OCI-LY3 (cell line): ENCODE data around the gene FMNL2.

Experiments used
- H2AFZ ChIP-seq: fragments of 200-600, 300-600 bp; shearing (Covaris generic); 2 replicates; pipeline ENCODE4 v1.6.0; 2014; ENCODE audit warnings: antibody characterized with exemption, low read depth, low read length
- H3K27ac ChIP-seq: fragments of 200-600, 300-600 bp; sonication (generic); 2 replicates; pipeline ENCODE4 v1.5.1; 2014; ENCODE audit warnings: mild to moderate bottlenecking, low read length, moderate library complexity, mixed read lengths
- H3K27me3 ChIP-seq: fragments of 200-600, 300-600 bp; sonication (generic); 2 replicates; pipeline ENCODE4 v1.6.1; 2014; ENCODE audit warnings: low read depth, low read length, mixed read lengths
- H3K36me3 ChIP-seq: fragments of 200-600, 300-600 bp; sonication (generic); replicated peaks from 2 replicates; pipeline ENCODE3; 2014; ENCODE audit warnings: low read depth, low read length, mixed read lengths
- H3K4me1 ChIP-seq: fragments of 300-600, 200-600 bp; sonication (generic); 2 replicates; pipeline ENCODE4 v1.6.1; 2014; ENCODE audit warnings: low read length, mixed read lengths
- H3K4me2 ChIP-seq: fragments of 200-600, 300-600 bp; sonication (generic); 2 replicates; pipeline ENCODE4 v1.6.1; 2014; ENCODE audit warnings: low read length, mixed read lengths
- H3K4me3 ChIP-seq: fragments of 300-600, 200-600 bp; sonication (generic); 2 replicates; pipeline ENCODE4 v1.5.1; 2014; ENCODE audit warnings: antibody characterized with exemption, mild to moderate bottlenecking, low read length, moderate library complexity
- H3K79me2 ChIP-seq: fragments of 300-600, 200-600 bp; shearing (Covaris generic); 2 replicates; pipeline ENCODE4 v1.6.1; 2014; ENCODE audit warnings: mild to moderate bottlenecking, low read length, mixed read lengths
- H3K9ac ChIP-seq: fragments of 300-600, 200-600 bp; shearing (Covaris generic); 2 replicates; pipeline ENCODE4 v1.6.0; 2014; ENCODE audit warnings: mild to moderate bottlenecking, low read length, moderate library complexity
- H3K9me3 ChIP-seq: fragments of 200-600, 300-600 bp; shearing (Covaris generic); 2 replicates; pipeline ENCODE4 v1.6.1; 2014; ENCODE audit warnings: low read length, mixed read lengths; ENCODE audit not compliant: insufficient read depth
- H4K20me1 ChIP-seq: fragments of 200-600, 300-600 bp; sonication (generic); 2 replicates; pipeline ENCODE4 v1.6.1; 2016; ENCODE audit warnings: low read length, mixed read lengths; ENCODE audit not compliant: insufficient read depth
- EZH2phosphoT487 ChIP-seq: fragments of 200-600 bp; shearing (Covaris generic); IDR thresholded peaks from 2 replicates; pipeline ENCODE4 v1.6.1; 2018; ENCODE audit warnings: antibody characterized with exemption, mixed run types, low read depth
- TF ChIP-seq, protein P1 (sequence below): fragments of 200-600, 300-600 bp; sonication (generic); IDR thresholded peaks from 2 replicates; pipeline ENCODE4 v1.5.1; 2014; ENCODE audit warnings: antibody characterized with exemption, low read length, low read depth

Gene FMNL2

DNA sequence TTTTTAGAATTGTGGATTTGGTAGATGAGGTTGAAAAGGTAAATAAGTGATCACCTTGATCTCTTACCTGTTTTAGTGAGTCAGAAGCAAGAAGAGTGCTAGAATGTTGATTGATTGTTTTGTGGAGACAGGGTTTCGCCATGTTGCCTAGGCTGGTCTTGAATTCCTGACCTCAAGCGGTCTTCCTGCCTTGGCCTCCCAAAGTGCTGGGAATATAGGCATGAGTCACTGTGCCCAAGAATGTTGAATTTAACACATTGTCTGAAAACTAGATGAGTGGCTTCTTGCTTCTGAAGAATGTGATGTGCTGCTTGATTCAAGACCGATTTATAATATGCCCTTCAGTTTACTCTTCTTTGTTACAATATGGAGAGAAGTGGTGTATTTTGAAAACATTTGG, 121.3 kb downstream of the FMNL2 start:
- H3K9ac ChIP-seq, result no peak overlapping the region
- H3K27ac ChIP-seq, result no peak overlapping the region
- no peaks in the 10 kb centered on the region for H3K4me1 ChIP-seq
- no peaks in the 10 kb centered on the region for H3K9me3 ChIP-seq
- TF ChIP-seq, protein P1, sequence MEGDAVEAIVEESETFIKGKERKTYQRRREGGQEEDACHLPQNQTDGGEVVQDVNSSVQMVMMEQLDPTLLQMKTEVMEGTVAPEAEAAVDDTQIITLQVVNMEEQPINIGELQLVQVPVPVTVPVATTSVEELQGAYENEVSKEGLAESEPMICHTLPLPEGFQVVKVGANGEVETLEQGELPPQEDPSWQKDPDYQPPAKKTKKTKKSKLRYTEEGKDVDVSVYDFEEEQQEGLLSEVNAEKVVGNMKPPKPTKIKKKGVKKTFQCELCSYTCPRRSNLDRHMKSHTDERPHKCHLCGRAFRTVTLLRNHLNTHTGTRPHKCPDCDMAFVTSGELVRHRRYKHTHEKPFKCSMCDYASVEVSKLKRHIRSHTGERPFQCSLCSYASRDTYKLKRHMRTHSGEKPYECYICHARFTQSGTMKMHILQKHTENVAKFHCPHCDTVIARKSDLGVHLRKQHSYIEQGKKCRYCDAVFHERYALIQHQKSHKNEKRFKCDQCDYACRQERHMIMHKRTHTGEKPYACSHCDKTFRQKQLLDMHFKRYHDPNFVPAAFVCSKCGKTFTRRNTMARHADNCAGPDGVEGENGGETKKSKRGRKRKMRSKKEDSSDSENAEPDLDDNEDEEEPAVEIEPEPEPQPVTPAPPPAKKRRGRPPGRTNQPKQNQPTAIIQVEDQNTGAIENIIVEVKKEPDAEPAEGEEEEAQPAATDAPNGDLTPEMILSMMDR, result no peak
- no peak for TF ChIP-seq EZH2phosphoT487
- H2AFZ ChIP-seq, result no peak overlapping the region
- H4K20me1 ChIP-seq, result no peaks in the 10 kb centered on the region
- H3K27me3 ChIP-seq, result no peaks in the 10 kb centered on the region
- no peaks in the 10 kb centered on the region for H3K36me3 ChIP-seq
- no peak overlapping the region for H3K4me2 ChIP-seq
- H3K79me2 ChIP-seq, result no peaks in the 10 kb centered on the region
- H3K4me3 ChIP-seq, result no peak overlapping the region

DNA sequence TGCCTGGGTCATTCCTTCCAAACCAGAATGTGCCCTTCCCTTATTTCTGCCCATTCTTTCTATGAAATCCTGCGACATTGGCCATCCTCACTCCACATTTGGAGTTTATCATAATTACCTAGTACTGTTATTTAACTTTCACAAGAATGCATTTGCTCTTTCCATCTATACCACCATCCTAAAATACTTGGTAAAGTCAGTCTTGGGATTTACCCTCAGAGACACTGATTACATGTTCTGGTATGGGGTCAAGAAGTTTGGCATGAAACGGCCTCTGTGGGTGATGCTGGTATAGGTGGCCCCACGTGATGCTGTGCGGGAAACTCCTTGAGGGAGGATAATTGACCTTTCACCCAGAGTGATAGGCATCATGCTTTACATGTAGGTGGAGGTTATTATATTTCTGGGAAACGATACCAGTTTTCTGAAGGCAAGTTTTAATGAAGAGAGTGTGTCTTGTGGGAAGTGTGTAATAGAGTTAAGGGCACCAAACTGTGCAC, 123.5 kb downstream of the FMNL2 start:
- Histone ChIP-seq H3K79me2 (no peaks in the 10 kb centered on the region), H3K9ac (no peak overlapping the region), H3K4me3 (no peak overlapping the region), H4K20me1 (no peaks in the 10 kb centered on the region), H2AFZ (no peak overlapping the region), H3K27me3 (no peaks in the 10 kb centered on the region), H3K36me3 (no peaks in the 10 kb centered on the region), H3K27ac (no peak overlapping the region), H3K4me1 (no peaks in the 10 kb centered on the region), H3K4me2 (no peak overlapping the region), H3K9me3 (no peaks in the 10 kb centered on the region)
- no peak for TF ChIP-seq EZH2phosphoT487
- TF ChIP-seq, protein P1, result no peak

DNA sequence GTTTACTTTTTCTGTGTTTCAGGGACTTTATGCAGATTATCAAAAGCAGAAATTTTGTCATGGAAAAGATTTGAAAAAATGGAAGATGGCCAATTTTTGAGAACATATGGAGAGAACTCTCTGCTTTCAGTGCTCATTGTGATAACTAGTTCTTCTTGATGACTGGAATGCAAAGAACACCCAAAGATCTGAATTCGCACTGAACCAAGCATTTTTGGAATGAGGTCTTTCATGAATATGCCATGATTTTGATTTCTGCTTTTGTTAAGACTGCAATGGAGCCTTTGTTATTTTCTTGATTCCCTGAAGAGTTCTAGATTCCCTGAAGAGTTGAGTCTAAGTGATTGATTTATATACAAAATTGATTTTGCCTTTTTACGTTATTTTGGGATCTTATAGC, 124.1 kb downstream of the FMNL2 start:
- no peaks in the 10 kb centered on the region for H3K4me1 ChIP-seq
- no peaks in the 10 kb centered on the region for H3K36me3 ChIP-seq
- no peak overlapping the region for H2AFZ ChIP-seq
- no peaks in the 10 kb centered on the region for H3K79me2 ChIP-seq
- H3K4me2 ChIP-seq, result no peak overlapping the region
- TF ChIP-seq EZH2phosphoT487, result no peak
- TF ChIP-seq, protein P1, result no peak
- H3K27ac ChIP-seq, result no peak overlapping the region
- H3K4me3 ChIP-seq, result no peak overlapping the region
- H3K9ac ChIP-seq, result no peak overlapping the region
- H3K27me3 ChIP-seq, result no peaks in the 10 kb centered on the region
- H3K9me3 ChIP-seq, result no peaks in the 10 kb centered on the region
- no peaks in the 10 kb centered on the region for H4K20me1 ChIP-seq

DNA sequence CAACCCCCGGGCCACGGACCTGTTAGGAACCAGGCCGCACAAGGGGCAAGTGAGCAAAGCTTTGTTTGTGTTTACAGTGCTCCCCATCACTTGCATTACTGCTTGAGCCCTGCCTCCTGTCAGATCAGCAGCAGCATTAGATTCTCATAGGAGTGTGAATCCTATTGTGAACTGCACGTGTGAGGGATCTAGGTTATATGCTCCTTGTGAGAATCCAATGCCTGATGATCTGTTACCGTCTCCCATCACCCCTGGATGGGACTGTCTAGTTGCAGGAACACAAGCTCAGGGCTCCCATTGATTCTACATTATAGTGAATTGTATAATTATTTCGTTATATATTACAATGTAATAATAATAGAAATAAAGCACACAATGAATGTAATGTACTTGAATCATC, 125.6 kb downstream of the FMNL2 start:
- H3K9ac ChIP-seq, result no peak overlapping the region
- no peaks in the 10 kb centered on the region for H3K27me3 ChIP-seq
- H4K20me1 ChIP-seq, result no peaks in the 10 kb centered on the region
- no peak overlapping the region for H3K27ac ChIP-seq
- H3K79me2 ChIP-seq, result no peaks in the 10 kb centered on the region
- H3K36me3 ChIP-seq, result no peaks in the 10 kb centered on the region
- H3K4me2 ChIP-seq, result no peak overlapping the region
- H3K4me1 ChIP-seq, result no peaks in the 10 kb centered on the region
- no peak overlapping the region for H3K4me3 ChIP-seq
- no peak overlapping the region for H2AFZ ChIP-seq
- TF ChIP-seq EZH2phosphoT487, result no peak
- TF ChIP-seq, protein P1, result no peak
- no peaks in the 10 kb centered on the region for H3K9me3 ChIP-seq
